Inflammatory macrophage treated with lipopolysaccharide for 1 hour (primary cell): ENCODE results near the gene COL4A1.

Experiments
- DNase-seq, 2 donors: peaks; one replicate each; pipeline ENCODE4 v3.0.0-alpha.2; 2020 to 2022

Gene COL4A1

GRCh38 chr13:110156301-110157049 is 150.5 kb downstream of the COL4A1 start:
- DNase-seq: no peak

GRCh38 chr13:110155072-110155471 is 151.9 kb downstream of the COL4A1 start:
- no peak for DNase-seq

- DNase-seq: peak; percentile 51 to 63
Measured at GRCh38 chr13:110154410-110154933, 152.5 kb downstream of the COL4A1 start.

GRCh38 chr13:110152351-110152750 is 154.6 kb downstream of the COL4A1 start:
- DNase-seq: no peak

- no peak for DNase-seq
Measured at GRCh38 chr13:110151462-110151861, 155.5 kb downstream of the COL4A1 start.

GRCh38 chr13:110150384-110151101 is 156.4 kb downstream of the COL4A1 start:
- no peak for DNase-seq

- DNase-seq: no peak
Measured at GRCh38 chr13:110149036-110149435, 157.9 kb downstream of the COL4A1 start.

- DNase-seq: no peak
Measured at GRCh38 chr13:110140099-110140498, 166.9 kb downstream of the COL4A1 start.

GRCh38 chr13:110138700-110139036 is 168.3 kb downstream of the COL4A1 start:
- no peak for DNase-seq

GRCh38 chr13:110138010-110138699 is 168.8 kb downstream of the COL4A1 start:
- DNase-seq: peak; percentile 85 to 94

- no peak for DNase-seq
Measured at GRCh38 chr13:110137680-110138009, 169.3 kb downstream of the COL4A1 start.

- DNase-seq: peak; percentile 53 to 85
Measured at GRCh38 chr13:110136660-110137585, 170.0 kb downstream of the COL4A1 start.

- DNase-seq: no peak
Measured at GRCh38 chr13:110135977-110136597, 170.9 kb downstream of the COL4A1 start.

- peak; percentile 30 to 81 for DNase-seq
Measured at GRCh38 chr13:110134801-110135200, 172.2 kb downstream of the COL4A1 start.

GRCh38 chr13:110133425-110134235 is 173.3 kb downstream of the COL4A1 start:
- DNase-seq: no peak

GRCh38 chr13:110132225-110132982 is 174.6 kb downstream of the COL4A1 start:
- DNase-seq: no peak

GRCh38 chr13:110131424-110131823 is 175.5 kb downstream of the COL4A1 start:
- no peak for DNase-seq

- DNase-seq: no peak
Measured at GRCh38 chr13:110130431-110130830, 176.5 kb downstream of the COL4A1 start.

- no peak for DNase-seq
Measured at GRCh38 chr13:110129539-110130186, 177.3 kb downstream of the COL4A1 start.

- DNase-seq: no peak
Measured at GRCh38 chr13:110129076-110129475, 177.9 kb downstream of the COL4A1 start.
